C4-2B (cell line): ENCODE results near the gene NIM1K.

Experiments used
- CTCF ChIP-seq: fragments of 450-650 bp; conservative IDR thresholded peaks from 2 replicates; pipeline ENCODE4 v1.5.1; 2017; ENCODE audit warnings: mild to moderate bottlenecking
- ZFX ChIP-seq: fragments of 450-650 bp; IDR thresholded peaks from 2 replicates; pipeline ENCODE4 v1.6.1; 2017

- TF ChIP-seq CTCF (no peak), ZFX (no peak)
Measured at GRCh38 chr5:43191740-43192557, at the start of gene NIM1K.
